ENCODE measurements around the gene ARFGAP3. TPM values are rescaled to one million over a fixed set of nuclear protein-coding genes. Genes with fewer than 3 reads are reported as not detected.

Gene ARFGAP3
- total RNA-seq, 4 donors from 2014 or later, result 38.4 to 86.9 (median 47.5) TPM

DNA sequence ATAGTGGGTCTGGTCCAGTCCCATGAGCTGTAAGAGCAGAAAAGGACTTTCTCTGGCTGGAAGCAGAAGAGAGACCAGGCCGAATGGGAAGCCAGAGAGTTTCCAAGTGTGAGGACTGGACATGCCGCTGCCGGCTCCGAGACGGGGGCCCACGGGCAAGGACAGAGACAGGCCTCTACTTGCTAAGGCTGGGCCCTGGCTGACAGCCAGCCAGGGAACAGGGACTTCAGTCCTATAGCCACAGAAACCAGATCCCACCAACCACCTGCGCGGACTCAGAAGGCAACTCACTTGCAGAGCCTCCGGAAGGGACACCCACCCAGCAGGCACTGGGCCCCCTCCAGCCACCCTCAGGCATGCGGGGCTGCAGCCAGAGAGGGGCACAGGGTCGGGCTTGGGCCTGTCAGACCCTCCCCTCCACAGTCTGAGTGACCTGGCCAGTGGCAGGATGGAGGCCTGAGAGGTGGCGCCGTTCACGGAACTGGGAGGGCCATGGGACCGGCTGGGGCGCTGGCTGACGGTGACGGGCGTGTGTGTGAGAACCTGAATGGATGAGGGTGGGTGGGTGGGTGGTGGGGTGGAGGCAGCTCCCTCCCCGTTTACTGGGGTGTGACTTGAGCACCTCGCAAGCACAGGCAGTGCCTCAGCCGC lies 88.6 kb downstream of the ARFGAP3 start:
- no peak overlapping the region for H3K27ac ChIP-seq
- no peak for TF ChIP-seq POLR2A (IDR thresholded peaks at IDR 0.05)
- TF ChIP-seq, protein P1, sequence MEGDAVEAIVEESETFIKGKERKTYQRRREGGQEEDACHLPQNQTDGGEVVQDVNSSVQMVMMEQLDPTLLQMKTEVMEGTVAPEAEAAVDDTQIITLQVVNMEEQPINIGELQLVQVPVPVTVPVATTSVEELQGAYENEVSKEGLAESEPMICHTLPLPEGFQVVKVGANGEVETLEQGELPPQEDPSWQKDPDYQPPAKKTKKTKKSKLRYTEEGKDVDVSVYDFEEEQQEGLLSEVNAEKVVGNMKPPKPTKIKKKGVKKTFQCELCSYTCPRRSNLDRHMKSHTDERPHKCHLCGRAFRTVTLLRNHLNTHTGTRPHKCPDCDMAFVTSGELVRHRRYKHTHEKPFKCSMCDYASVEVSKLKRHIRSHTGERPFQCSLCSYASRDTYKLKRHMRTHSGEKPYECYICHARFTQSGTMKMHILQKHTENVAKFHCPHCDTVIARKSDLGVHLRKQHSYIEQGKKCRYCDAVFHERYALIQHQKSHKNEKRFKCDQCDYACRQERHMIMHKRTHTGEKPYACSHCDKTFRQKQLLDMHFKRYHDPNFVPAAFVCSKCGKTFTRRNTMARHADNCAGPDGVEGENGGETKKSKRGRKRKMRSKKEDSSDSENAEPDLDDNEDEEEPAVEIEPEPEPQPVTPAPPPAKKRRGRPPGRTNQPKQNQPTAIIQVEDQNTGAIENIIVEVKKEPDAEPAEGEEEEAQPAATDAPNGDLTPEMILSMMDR (IDR thresholded peaks at IDR 0.05), result no peak
- intact Hi-C loops (cut with DNase I; ENCODE audit: low total_unique reads), result no loop called here

DNA sequence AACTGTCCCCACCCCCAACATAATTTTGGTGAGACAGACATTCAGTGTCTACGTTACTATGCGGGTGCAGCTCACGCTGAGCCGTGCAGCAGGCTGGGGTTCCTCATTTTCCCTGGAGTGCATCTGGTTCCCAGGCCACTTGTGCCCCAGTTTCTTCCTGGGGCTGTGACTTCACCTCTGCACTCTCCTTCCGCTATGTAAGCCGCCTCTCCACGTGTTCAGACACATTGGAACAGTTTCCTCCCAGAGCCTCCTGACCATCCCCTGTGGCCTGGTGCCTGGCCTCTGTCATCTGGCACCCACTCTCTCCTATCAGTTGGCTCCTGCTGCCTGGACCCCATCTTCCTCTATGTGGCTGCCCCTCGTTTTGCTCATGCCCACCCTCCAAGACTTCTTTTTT lies 90.2 kb downstream of the ARFGAP3 start:
- intact Hi-C loops (cut with DNase I; ENCODE audit: low total_unique reads), result no loop called here
- no peaks in the 10 kb centered on the region for H3K27me3 ChIP-seq
- no peaks in the 10 kb centered on the region for H3K9me3 ChIP-seq
- no peak for DNase-seq
- no peak overlapping the region for H3K4me3 ChIP-seq
- peaks cover 0 to 6% of the 10 kb centered on the region in 2 donors for H3K4me1 ChIP-seq
- no peaks in the 10 kb centered on the region for H3K36me3 ChIP-seq
- TF ChIP-seq, protein P1 (IDR thresholded peaks at IDR 0.05), result no peak
- no peak for TF ChIP-seq POLR2A (IDR thresholded peaks at IDR 0.05)
- H3K27ac ChIP-seq, result no peak overlapping the region

More for the DNA sequence above, 88.6 kb downstream of the ARFGAP3 start:
- DNase-seq, result no peak
- Histone ChIP-seq H3K4me3 (no peak overlapping the region), H3K27me3 (no peaks in the 10 kb centered on the region), H3K4me1 (peaks cover 0 to 6% of the 10 kb centered on the region in 2 donors), H3K9me3 (no peaks in the 10 kb centered on the region), H3K36me3 (no peaks in the 10 kb centered on the region)

DNA sequence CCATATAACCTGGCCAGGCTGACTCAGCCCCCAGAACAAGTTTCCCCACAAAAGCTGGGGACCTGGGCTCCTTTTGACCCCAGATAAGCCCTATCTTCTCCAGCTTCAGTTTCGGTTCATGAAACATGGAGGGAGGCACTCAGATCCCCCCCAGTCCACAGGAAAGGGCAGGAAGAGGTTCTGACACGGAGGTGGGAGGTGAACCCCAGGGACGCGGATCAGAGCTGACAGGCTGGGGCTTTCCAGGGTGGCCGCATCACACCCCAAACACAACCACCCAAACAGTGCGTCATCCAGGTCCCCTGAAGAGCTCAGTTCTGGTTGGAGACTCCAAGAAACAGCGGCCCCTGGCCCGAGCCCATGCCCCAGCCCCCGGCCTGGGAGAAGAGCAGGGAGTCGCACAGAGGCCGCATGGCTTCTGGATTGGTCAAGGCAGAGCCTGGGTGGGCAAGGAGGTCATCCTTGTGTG lies 92.1 kb downstream of the ARFGAP3 start:
- Histone ChIP-seq H3K27me3 (no peaks in the 10 kb centered on the region), H3K27ac (no peak overlapping the region), H3K4me1 (peaks cover 0 to 6% of the 10 kb centered on the region in 2 donors), H3K36me3 (no peaks in the 10 kb centered on the region), H3K9me3 (no peaks in the 10 kb centered on the region), H3K4me3 (no peak overlapping the region)
- intact Hi-C loops (cut with DNase I; ENCODE audit: low total_unique reads), result no loop called here
- no peak for DNase-seq
- TF ChIP-seq, protein P1 (IDR thresholded peaks at IDR 0.05), result no peak
- no peak for TF ChIP-seq POLR2A (IDR thresholded peaks at IDR 0.05)

DNA sequence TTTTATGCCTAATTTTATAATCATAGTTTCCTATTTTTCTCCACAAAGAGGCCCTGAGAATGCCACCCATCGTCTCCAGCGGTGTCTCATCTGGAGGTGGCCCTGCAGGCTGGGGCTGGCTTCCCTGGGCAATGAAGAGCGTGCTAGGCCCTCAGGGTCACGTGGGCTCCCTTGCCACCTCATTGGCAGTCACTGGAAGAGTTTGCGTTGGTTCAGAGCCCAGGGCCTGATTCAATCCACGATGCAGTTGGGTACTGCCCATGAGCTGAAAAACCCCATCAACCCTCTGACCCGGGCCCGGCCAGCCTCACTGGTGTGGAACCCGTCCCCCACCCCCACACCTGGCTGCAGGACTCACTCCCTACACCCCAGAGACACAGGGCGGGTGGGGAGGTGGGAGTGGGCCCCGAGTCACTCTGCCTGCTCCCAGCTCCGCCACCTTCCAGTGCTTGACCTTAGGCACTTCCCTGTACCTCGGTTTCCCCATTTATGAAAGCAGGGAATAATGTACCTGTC lies 93.0 kb downstream of the ARFGAP3 start:
- no peaks in the 10 kb centered on the region for H3K27me3 ChIP-seq
- DNase-seq, result no peak
- no peaks in the 10 kb centered on the region for H3K36me3 ChIP-seq
- H3K9me3 ChIP-seq, result no peaks in the 10 kb centered on the region
- H3K27ac ChIP-seq, result no peak overlapping the region
- no peak overlapping the region for H3K4me3 ChIP-seq
- intact Hi-C loops (cut with DNase I; ENCODE audit: low total_unique reads), result no loop called here
- H3K4me1 ChIP-seq, result no peaks in the 10 kb centered on the region
- TF ChIP-seq, protein P1 (IDR thresholded peaks at IDR 0.05), result no peak
- no peak for TF ChIP-seq POLR2A (IDR thresholded peaks at IDR 0.05)

DNA sequence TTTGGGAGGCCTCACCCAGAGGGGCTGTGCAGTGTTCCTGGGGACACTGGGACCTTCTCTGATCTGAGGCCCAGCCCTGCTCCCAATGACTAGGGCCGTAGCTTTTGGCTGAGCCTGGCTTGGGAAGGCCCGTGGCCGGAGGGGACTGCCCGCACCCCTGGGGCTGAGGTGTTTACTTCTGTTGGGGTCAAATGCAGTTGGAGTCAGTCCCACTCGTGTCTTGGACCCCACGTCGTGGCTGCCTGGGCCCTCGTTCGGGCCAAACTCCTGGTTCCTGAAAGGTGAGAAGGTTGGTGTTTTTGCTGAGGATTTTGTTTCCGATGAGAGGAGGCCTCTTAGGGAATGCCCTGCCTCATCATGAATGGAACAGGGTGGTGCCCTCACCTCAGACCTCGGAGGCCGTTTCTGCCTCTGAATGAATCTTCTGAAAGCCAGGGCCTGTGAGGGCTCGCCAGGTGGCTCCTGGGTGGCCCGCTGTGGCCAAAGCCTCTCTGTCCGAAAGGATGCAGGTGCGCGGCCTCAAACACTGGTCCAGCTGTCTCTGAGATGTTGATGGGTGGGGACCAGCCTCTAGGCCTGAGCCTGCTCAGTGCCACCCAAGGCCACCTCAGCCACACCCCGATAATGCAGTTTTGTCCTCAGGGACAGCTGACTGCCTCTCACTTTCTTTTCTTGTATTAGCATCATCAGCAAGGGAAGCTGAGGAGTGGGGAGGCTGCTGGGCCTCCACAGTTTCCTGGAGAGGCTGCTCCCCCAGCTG lies 96.1 kb downstream of the ARFGAP3 start:
- no peak overlapping the region for H3K4me3 ChIP-seq
- no peaks in the 10 kb centered on the region for H3K9me3 ChIP-seq
- no peaks in the 10 kb centered on the region for H3K4me1 ChIP-seq
- DNase-seq, result no peak
- no peak for TF ChIP-seq POLR2A (IDR thresholded peaks at IDR 0.05)
- TF ChIP-seq, protein P1 (IDR thresholded peaks at IDR 0.05), result no peak
- no peaks in the 10 kb centered on the region for H3K36me3 ChIP-seq
- intact Hi-C loops (cut with DNase I; ENCODE audit: low total_unique reads), result no loop called here
- H3K27me3 ChIP-seq, result no peaks in the 10 kb centered on the region
- no peak overlapping the region for H3K27ac ChIP-seq
